ENCODE measurements around the gene MVB12B.

MVB12B gene

GRCh38 chr9:126380447-126380846 is 53.8 kb downstream of the MVB12B start:
- Histone ChIP-seq H3K36me3 (ENCODE audit: low read length) (no peaks in the 10 kb centered on the region), H3K79me2 (ENCODE audit: insufficient read depth, low read length) (no peaks in the 10 kb centered on the region), H3K9me2 (replicated peaks; ENCODE audit: insufficient read depth, low read length) (no peaks in the 10 kb centered on the region), H3F3A (ENCODE audit: insufficient read depth) (no peaks in the 10 kb centered on the region), H3K9me3 (ENCODE audit: insufficient read depth, low read length) (no peaks in the 10 kb centered on the region), H4K20me1 (ENCODE audit: low read depth, low read length) (no peaks in the 10 kb centered on the region), H3K4me3 (ENCODE audit: insufficient read depth, low read length, poor library complexity, severe bottlenecking) (no peak overlapping the region), H2AFZ (ENCODE audit: low read depth, low read length, severe bottlenecking) (no peak overlapping the region), H3K27me3 (ENCODE audit: low read length) (no peaks in the 10 kb centered on the region), H3K27ac (ENCODE audit: low read depth, low read length) (no peak overlapping the region), H3K9ac (ENCODE audit: low read length) (no peak overlapping the region), H3K4me2 (ENCODE audit: low read depth, low read length, poor library complexity, severe bottlenecking) (no peak overlapping the region)
- no peak for TF ChIP-seq EZH2phosphoT487 (conservative IDR thresholded peaks at IDR 0.05; ENCODE audit: low read length)
- TF ChIP-seq CTCF (IDR thresholded peaks at IDR 0.05; ENCODE audit: insufficient read depth, low read length, poor library complexity, severe bottlenecking): no peak

GRCh38 chr9:126381195-126381594 is 54.6 kb downstream of the MVB12B start:
- TF ChIP-seq CTCF (IDR thresholded peaks at IDR 0.05; ENCODE audit: insufficient read depth, low read length, poor library complexity, severe bottlenecking) (no peak), EZH2phosphoT487 (conservative IDR thresholded peaks at IDR 0.05; ENCODE audit: low read length) (no peak)
- H2AFZ ChIP-seq (ENCODE audit: low read depth, low read length, severe bottlenecking): no peak overlapping the region
- no peaks in the 10 kb centered on the region for H3K9me3 ChIP-seq (ENCODE audit: insufficient read depth, low read length)
- no peak overlapping the region for H3K4me2 ChIP-seq (ENCODE audit: low read depth, low read length, poor library complexity, severe bottlenecking)
- no peaks in the 10 kb centered on the region for H3K79me2 ChIP-seq (ENCODE audit: insufficient read depth, low read length)
- no peaks in the 10 kb centered on the region for H3K36me3 ChIP-seq (ENCODE audit: low read length)
- H3K9ac ChIP-seq (ENCODE audit: low read length): no peak overlapping the region
- H3K27me3 ChIP-seq (ENCODE audit: low read length): no peaks in the 10 kb centered on the region
- H3K4me3 ChIP-seq (ENCODE audit: insufficient read depth, low read length, poor library complexity, severe bottlenecking): no peak overlapping the region
- H3F3A ChIP-seq (ENCODE audit: insufficient read depth): no peaks in the 10 kb centered on the region
- no peaks in the 10 kb centered on the region for H3K9me2 ChIP-seq (replicated peaks; ENCODE audit: insufficient read depth, low read length)
- H3K27ac ChIP-seq (ENCODE audit: low read depth, low read length): no peak overlapping the region
- H4K20me1 ChIP-seq (ENCODE audit: low read depth, low read length): no peaks in the 10 kb centered on the region

GRCh38 chr9:126383406-126384046 is 56.9 kb downstream of the MVB12B start:
- no peaks in the 10 kb centered on the region for H3K36me3 ChIP-seq (ENCODE audit: low read length)
- no peaks in the 10 kb centered on the region for H3K79me2 ChIP-seq (ENCODE audit: insufficient read depth, low read length)
- no peak overlapping the region for H3K4me3 ChIP-seq (ENCODE audit: insufficient read depth, low read length, poor library complexity, severe bottlenecking)
- H3K9me3 ChIP-seq (ENCODE audit: insufficient read depth, low read length): no peaks in the 10 kb centered on the region
- H3K4me2 ChIP-seq (ENCODE audit: low read depth, low read length, poor library complexity, severe bottlenecking): no peak overlapping the region
- no peaks in the 10 kb centered on the region for H3F3A ChIP-seq (ENCODE audit: insufficient read depth)
- TF ChIP-seq CTCF (IDR thresholded peaks at IDR 0.05; ENCODE audit: insufficient read depth, low read length, poor library complexity, severe bottlenecking) (no peak), EZH2phosphoT487 (conservative IDR thresholded peaks at IDR 0.05; ENCODE audit: low read length) (no peak)
- H3K9ac ChIP-seq (ENCODE audit: low read length): no peak overlapping the region
- H3K9me2 ChIP-seq (replicated peaks; ENCODE audit: insufficient read depth, low read length): no peaks in the 10 kb centered on the region
- H3K27me3 ChIP-seq (ENCODE audit: low read length): no peaks in the 10 kb centered on the region
- no peaks in the 10 kb centered on the region for H4K20me1 ChIP-seq (ENCODE audit: low read depth, low read length)
- no peak overlapping the region for H2AFZ ChIP-seq (ENCODE audit: low read depth, low read length, severe bottlenecking)
- H3K27ac ChIP-seq (ENCODE audit: low read depth, low read length): no peak overlapping the region

Measured in SU-DHL-6 (cell line).